GM12878 (cell line): ENCODE results near the gene FCF1.

Experiments
- CHD4 ChIP-seq: fragments of 200-600 bp; sonication (generic); IDR thresholded peaks from 2 replicates; pipeline ENCODE4 v1.6.1; 2016; ENCODE audit warnings: mild to moderate bottlenecking
- NR2C2 ChIP-seq: IDR thresholded peaks from 2 replicates; pipeline ENCODE4 v1.6.1; 2011; ENCODE audit warnings: borderline replicate concordance, low read depth; ENCODE audit not compliant: control insufficient read depth, insufficient read length
- POLR2A ChIP-seq: IDR thresholded peaks from 2 replicates; pipeline ENCODE4 v1.6.1; 2011; ENCODE audit warnings: low read depth, mild to moderate bottlenecking, low read length
- RAD21 ChIP-seq: IDR thresholded peaks from 2 replicates; pipeline ENCODE4 v1.6.1; 2011; ENCODE audit warnings: mild to moderate bottlenecking, low read depth, low read length, moderate library complexity; ENCODE audit not compliant: insufficient read depth
- SP1 ChIP-seq: IDR thresholded peaks from one replicate; pipeline ENCODE4 v1.6.1; 2011; ENCODE audit warnings: low read depth, low read length
- TAF1 ChIP-seq: IDR thresholded peaks from 2 replicates; pipeline ENCODE4 v1.6.1; 2011; ENCODE audit warnings: mild to moderate bottlenecking, low read depth, low read length, borderline replicate concordance
- TCF3 ChIP-seq: IDR thresholded peaks from 2 replicates; pipeline ENCODE4 v1.6.1; 2012; ENCODE audit warnings: low read depth, mild to moderate bottlenecking, low read length, borderline replicate concordance; ENCODE audit not compliant: insufficient read depth
- YY1 ChIP-seq: IDR thresholded peaks from 2 replicates; pipeline ENCODE4 v1.6.1; 2011; ENCODE audit warnings: low read depth, mild to moderate bottlenecking, low read length
- TF ChIP-seq, protein P1 (sequence below), 3 experiments: IDR thresholded peaks in 2 of 3; conservative IDR thresholded peaks in 1 of 3; 2 replicates each; pipeline ENCODE4 v1.5.1; 2011; ENCODE audit warnings: low read depth in 3 of 3, low read length in 3 of 3, mild to moderate bottlenecking in 3 of 3, control low read depth in 2 of 3, moderate library complexity in 2 of 3, inconsistent platforms in 1 of 3, mixed read lengths in 1 of 3; ENCODE audit not compliant: control insufficient read depth in 2 of 3, insufficient read depth in 1 of 3; ENCODE audit errors: extremely low read depth in 1 of 3
- TF ChIP-seq, protein P2 (sequence below): IDR thresholded peaks from 2 replicates; pipeline ENCODE4 v1.6.1; 2011; ENCODE audit warnings: mild to moderate bottlenecking, low read depth, low read length, moderate library complexity; ENCODE audit not compliant: insufficient replicate concordance
- TF ChIP-seq, protein P3 (sequence below): IDR thresholded peaks from 2 replicates; pipeline ENCODE4 v1.6.1; 2012; ENCODE audit warnings: mild to moderate bottlenecking, low read depth, low read length

DNA sequence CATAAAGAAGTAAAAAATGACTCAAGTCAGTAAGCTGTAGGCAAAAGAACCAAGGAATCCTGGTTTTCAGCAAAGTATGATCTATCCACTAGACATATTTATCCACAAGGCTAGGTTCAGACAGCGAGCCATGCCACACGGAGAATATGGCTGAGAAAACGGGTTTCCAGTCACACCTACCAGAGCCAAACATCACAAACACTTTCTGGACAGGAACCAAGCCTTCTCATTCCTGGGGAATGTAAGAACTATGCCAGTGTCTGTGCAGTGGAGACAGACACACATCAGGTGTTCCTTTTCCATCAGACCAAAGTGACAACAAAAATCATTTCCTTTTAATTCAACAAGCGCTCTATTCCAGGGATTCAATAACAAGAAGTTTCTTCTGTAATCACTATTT lies 41.2 kb upstream of the FCF1 start:
- TF ChIP-seq CHD4 (no peak), NR2C2 (no peak), RAD21 (no peak), YY1 (no peak), TCF3 (no peak), SP1 (no peak), POLR2A (no peak), TAF1 (no peak)
- TF ChIP-seq, protein P1, sequence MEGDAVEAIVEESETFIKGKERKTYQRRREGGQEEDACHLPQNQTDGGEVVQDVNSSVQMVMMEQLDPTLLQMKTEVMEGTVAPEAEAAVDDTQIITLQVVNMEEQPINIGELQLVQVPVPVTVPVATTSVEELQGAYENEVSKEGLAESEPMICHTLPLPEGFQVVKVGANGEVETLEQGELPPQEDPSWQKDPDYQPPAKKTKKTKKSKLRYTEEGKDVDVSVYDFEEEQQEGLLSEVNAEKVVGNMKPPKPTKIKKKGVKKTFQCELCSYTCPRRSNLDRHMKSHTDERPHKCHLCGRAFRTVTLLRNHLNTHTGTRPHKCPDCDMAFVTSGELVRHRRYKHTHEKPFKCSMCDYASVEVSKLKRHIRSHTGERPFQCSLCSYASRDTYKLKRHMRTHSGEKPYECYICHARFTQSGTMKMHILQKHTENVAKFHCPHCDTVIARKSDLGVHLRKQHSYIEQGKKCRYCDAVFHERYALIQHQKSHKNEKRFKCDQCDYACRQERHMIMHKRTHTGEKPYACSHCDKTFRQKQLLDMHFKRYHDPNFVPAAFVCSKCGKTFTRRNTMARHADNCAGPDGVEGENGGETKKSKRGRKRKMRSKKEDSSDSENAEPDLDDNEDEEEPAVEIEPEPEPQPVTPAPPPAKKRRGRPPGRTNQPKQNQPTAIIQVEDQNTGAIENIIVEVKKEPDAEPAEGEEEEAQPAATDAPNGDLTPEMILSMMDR (IDR thresholded peaks at IDR 0.05 in 2 of 3, conservative IDR thresholded peaks at IDR 0.05 in 1 of 3; ENCODE audit: control insufficient read depth in 2 of 3, extremely low read depth in 1 of 3, insufficient read depth in 1 of 3, low read depth in 3 of 3, low read length in 3 of 3) = no peak
- TF ChIP-seq, protein P2, sequence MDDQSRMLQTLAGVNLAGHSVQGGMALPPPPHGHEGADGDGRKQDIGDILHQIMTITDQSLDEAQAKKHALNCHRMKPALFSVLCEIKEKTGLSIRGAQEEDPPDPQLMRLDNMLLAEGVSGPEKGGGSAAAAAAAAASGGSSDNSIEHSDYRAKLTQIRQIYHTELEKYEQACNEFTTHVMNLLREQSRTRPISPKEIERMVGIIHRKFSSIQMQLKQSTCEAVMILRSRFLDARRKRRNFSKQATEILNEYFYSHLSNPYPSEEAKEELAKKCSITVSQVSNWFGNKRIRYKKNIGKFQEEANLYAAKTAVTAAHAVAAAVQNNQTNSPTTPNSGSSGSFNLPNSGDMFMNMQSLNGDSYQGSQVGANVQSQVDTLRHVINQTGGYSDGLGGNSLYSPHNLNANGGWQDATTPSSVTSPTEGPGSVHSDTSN = no peak
- TF ChIP-seq, protein P3, sequence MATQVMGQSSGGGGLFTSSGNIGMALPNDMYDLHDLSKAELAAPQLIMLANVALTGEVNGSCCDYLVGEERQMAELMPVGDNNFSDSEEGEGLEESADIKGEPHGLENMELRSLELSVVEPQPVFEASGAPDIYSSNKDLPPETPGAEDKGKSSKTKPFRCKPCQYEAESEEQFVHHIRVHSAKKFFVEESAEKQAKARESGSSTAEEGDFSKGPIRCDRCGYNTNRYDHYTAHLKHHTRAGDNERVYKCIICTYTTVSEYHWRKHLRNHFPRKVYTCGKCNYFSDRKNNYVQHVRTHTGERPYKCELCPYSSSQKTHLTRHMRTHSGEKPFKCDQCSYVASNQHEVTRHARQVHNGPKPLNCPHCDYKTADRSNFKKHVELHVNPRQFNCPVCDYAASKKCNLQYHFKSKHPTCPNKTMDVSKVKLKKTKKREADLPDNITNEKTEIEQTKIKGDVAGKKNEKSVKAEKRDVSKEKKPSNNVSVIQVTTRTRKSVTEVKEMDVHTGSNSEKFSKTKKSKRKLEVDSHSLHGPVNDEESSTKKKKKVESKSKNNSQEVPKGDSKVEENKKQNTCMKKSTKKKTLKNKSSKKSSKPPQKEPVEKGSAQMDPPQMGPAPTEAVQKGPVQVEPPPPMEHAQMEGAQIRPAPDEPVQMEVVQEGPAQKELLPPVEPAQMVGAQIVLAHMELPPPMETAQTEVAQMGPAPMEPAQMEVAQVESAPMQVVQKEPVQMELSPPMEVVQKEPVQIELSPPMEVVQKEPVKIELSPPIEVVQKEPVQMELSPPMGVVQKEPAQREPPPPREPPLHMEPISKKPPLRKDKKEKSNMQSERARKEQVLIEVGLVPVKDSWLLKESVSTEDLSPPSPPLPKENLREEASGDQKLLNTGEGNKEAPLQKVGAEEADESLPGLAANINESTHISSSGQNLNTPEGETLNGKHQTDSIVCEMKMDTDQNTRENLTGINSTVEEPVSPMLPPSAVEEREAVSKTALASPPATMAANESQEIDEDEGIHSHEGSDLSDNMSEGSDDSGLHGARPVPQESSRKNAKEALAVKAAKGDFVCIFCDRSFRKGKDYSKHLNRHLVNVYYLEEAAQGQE = no peak
